ENCODE measurements around the gene DHX8.

GRCh38 chr17:43448720-43449469, 34.9 kb upstream of the DHX8 start:
- no peak for TF ChIP-seq POLR2A (IDR thresholded peaks at IDR 0.05)
- TF ChIP-seq, protein P1, sequence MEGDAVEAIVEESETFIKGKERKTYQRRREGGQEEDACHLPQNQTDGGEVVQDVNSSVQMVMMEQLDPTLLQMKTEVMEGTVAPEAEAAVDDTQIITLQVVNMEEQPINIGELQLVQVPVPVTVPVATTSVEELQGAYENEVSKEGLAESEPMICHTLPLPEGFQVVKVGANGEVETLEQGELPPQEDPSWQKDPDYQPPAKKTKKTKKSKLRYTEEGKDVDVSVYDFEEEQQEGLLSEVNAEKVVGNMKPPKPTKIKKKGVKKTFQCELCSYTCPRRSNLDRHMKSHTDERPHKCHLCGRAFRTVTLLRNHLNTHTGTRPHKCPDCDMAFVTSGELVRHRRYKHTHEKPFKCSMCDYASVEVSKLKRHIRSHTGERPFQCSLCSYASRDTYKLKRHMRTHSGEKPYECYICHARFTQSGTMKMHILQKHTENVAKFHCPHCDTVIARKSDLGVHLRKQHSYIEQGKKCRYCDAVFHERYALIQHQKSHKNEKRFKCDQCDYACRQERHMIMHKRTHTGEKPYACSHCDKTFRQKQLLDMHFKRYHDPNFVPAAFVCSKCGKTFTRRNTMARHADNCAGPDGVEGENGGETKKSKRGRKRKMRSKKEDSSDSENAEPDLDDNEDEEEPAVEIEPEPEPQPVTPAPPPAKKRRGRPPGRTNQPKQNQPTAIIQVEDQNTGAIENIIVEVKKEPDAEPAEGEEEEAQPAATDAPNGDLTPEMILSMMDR (IDR thresholded peaks at IDR 0.05), result no peak
